ENCODE measurements around the gene QSOX1.

- TF ChIP-seq SUZ12 (IDR thresholded peaks at IDR 0.05; ENCODE audit: extremely low read depth, insufficient read depth, insufficient read length) (no peak), YY1 (IDR thresholded peaks at IDR 0.05; ENCODE audit: insufficient read depth, insufficient read length) (no peak)
Observed at GRCh38 chr1:180248176-180248575, 93.5 kb downstream of the QSOX1 start.
